Astrocyte (in vitro differentiated cells and primary cell): Measurements from ENCODE around the gene RBPJ.

Experiments
- EZH2 ChIP-seq: IDR thresholded peaks from 2 replicates; pipeline ENCODE4 v1.6.1; 2012; ENCODE audit warnings: mild to moderate bottlenecking, low read length, inconsistent platforms; ENCODE audit not compliant: insufficient read depth
- TF ChIP-seq, protein P1 (sequence below): IDR thresholded peaks from 2 replicates; pipeline ENCODE4 v1.5.1; 2011; ENCODE audit warnings: low read depth, mild to moderate bottlenecking, inconsistent platforms, low read length, moderate library complexity; ENCODE audit not compliant: insufficient read depth

GRCh38 chr4:26462874-26463273 lies 142.1 kb downstream of the RBPJ start:
- TF ChIP-seq, protein P1, sequence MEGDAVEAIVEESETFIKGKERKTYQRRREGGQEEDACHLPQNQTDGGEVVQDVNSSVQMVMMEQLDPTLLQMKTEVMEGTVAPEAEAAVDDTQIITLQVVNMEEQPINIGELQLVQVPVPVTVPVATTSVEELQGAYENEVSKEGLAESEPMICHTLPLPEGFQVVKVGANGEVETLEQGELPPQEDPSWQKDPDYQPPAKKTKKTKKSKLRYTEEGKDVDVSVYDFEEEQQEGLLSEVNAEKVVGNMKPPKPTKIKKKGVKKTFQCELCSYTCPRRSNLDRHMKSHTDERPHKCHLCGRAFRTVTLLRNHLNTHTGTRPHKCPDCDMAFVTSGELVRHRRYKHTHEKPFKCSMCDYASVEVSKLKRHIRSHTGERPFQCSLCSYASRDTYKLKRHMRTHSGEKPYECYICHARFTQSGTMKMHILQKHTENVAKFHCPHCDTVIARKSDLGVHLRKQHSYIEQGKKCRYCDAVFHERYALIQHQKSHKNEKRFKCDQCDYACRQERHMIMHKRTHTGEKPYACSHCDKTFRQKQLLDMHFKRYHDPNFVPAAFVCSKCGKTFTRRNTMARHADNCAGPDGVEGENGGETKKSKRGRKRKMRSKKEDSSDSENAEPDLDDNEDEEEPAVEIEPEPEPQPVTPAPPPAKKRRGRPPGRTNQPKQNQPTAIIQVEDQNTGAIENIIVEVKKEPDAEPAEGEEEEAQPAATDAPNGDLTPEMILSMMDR = no peak
- TF ChIP-seq EZH2 = no peak
